LHCN-M2 (cell line): ENCODE measurements around the gene ELP1. TPM values are rescaled to one million over a fixed set of nuclear protein-coding genes. Genes with fewer than 3 reads are reported as not detected.
"Not testable (repeated sequence)": the region's sequence is repeated elsewhere in the genome, so short reads cannot be mapped to it uniquely, and the experiment has no call there.

Experiments
- DNase-seq: peaks from one replicate; pipeline ENCODE4 v3.0.0-alpha.2; 2012; ENCODE audit warnings: low read depth
- total RNA-seq: library from RNA; depleted of rRNA; stranded (reverse); fragments of >200 nt; gene quantifications from 2 replicates; pipeline ENCODE4 v1.2.3, GENCODE V29; 2014

ELP1 gene
- total RNA-seq, 1 experiment from 2014 or later, result 29.9 TPM

GRCh38 chr9:108934323-108934893 lies 484 bp upstream of the ELP1 start, which contains the start of gene ABITRAM:
ABITRAM (plus strand) TSS chr9:108934400; CDS start chr9:108934487, 87 bp downstream.
- peak; percentile 73 for DNase-seq

GRCh38 chr9:108933231-108933717 lies 650 bp downstream of the ELP1 start:
- DNase-seq, result peak; percentile 18

- DNase-seq, result no peak
Observed at GRCh38 chr9:108928386-108928785, 5.5 kb downstream of the ELP1 start.

GRCh38 chr9:108924466-108924865 lies 9.5 kb downstream of the ELP1 start:
- DNase-seq, result no peak

GRCh38 chr9:108921200-108921599 lies 12.7 kb downstream of the ELP1 start:
- no peak for DNase-seq

GRCh38 chr9:108920401-108920800 lies 13.5 kb downstream of the ELP1 start:
- not testable (repeated sequence) for DNase-seq

GRCh38 chr9:108919517-108919916 lies 14.4 kb downstream of the ELP1 start:
- DNase-seq, result no peak

- peak; percentile 18 for DNase-seq
Observed at GRCh38 chr9:108913391-108913790, 20.5 kb downstream of the ELP1 start.

- DNase-seq, result no peak
Observed at GRCh38 chr9:108911820-108912219, 22.1 kb downstream of the ELP1 start.

GRCh38 chr9:108910914-108911313 lies 23.0 kb downstream of the ELP1 start:
- no peak for DNase-seq

GRCh38 chr9:108910402-108910801 lies 23.5 kb downstream of the ELP1 start:
- no peak for DNase-seq

GRCh38 chr9:108905494-108905893 lies 28.4 kb downstream of the ELP1 start:
- DNase-seq, result no peak

GRCh38 chr9:108904161-108904560 lies 29.8 kb downstream of the ELP1 start:
- no peak for DNase-seq

- DNase-seq, result peak; percentile 6
Observed at GRCh38 chr9:108903420-108904103, 30.4 kb downstream of the ELP1 start.

GRCh38 chr9:108900176-108900575 lies 33.7 kb downstream of the ELP1 start:
- DNase-seq, result no peak

GRCh38 chr9:108899023-108899695 lies 34.8 kb downstream of the ELP1 start:
- DNase-seq, result not testable (repeated sequence)

- no peak for DNase-seq
Observed at GRCh38 chr9:108897324-108898096, 36.4 kb downstream of the ELP1 start.

- DNase-seq, result no peak
Observed at GRCh38 chr9:108894225-108894997, 39.5 kb downstream of the ELP1 start.

GRCh38 chr9:108889649-108890067 lies 44.3 kb downstream of the ELP1 start:
- peak; percentile 43 for DNase-seq

GRCh38 chr9:108886594-108887271 lies 47.2 kb downstream of the ELP1 start:
- DNase-seq, result not testable (repeated sequence)
